ENCODE results near the gene CD37. TPM values are rescaled to one million over a fixed set of nuclear protein-coding genes. Genes with fewer than 3 reads are reported as not detected.

The CD37 gene
- total RNA-seq, 1 experiment from 2014 or later = 0.76 TPM

- intact Hi-C loops (cut with micrococcal nuclease) = no loop called here
- Histone ChIP-seq H2AFZ (ENCODE audit: low read depth, low read length, poor library complexity, severe bottlenecking) (no peak overlapping the region), H3K4me3 (replicated peaks in 1 of 2; ENCODE audit: low read depth in 1 of 2, low read length in 2 of 2) (no peak overlapping the region), H3K79me2 (ENCODE audit: insufficient read depth, low read length) (no peaks in the 10 kb centered on the region), H3K36me3 (ENCODE audit: control insufficient read depth in 1 of 2, insufficient read depth in 2 of 2, low read length in 2 of 2) (no peaks in the 10 kb centered on the region), H3K27me3 (ENCODE audit: insufficient read depth, low read length) (no peaks in the 10 kb centered on the region), H3K4me2 (ENCODE audit: low read length) (no peak overlapping the region), H3K9me3 (ENCODE audit: control insufficient read depth in 1 of 2, insufficient read depth in 1 of 2, low read depth in 1 of 2, low read length in 2 of 2) (no peaks in the 10 kb centered on the region), H4K20me1 (ENCODE audit: insufficient read depth) (no peaks in the 10 kb centered on the region), H3K27ac (ENCODE audit: low read depth, low read length) (no peak overlapping the region), H3K9me2 (ENCODE audit: insufficient read depth) (no peaks in the 10 kb centered on the region), H3K4me1 (ENCODE audit: control insufficient read depth in 1 of 2, insufficient read depth in 2 of 2, low read length in 2 of 2) (peaks cover 3 to 10% of the 10 kb centered on the region in 2 experiments; a peak in 3 of 4 replicates), H3K9ac (ENCODE audit: low read length) (no peak overlapping the region)
- TF ChIP-seq JUND (IDR thresholded peaks at IDR 0.05) (no peak), CEBPB (IDR thresholded peaks at IDR 0.05; ENCODE audit: low read depth) (no peak), POLR2A (IDR thresholded peaks at IDR 0.05; ENCODE audit: borderline replicate concordance, extremely low read depth, insufficient read depth, insufficient read length) (no peak), YY1 (IDR thresholded peaks at IDR 0.05; ENCODE audit: extremely low read depth, insufficient replicate concordance, low read depth, low read length) (no peak)
- TF ChIP-seq, protein P1, sequence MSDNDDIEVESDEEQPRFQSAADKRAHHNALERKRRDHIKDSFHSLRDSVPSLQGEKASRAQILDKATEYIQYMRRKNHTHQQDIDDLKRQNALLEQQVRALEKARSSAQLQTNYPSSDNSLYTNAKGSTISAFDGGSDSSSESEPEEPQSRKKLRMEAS (IDR thresholded peaks at IDR 0.05) = no peak
- BruUV-seq (replicated peaks) = no TSS peak
- no peak for ATAC-seq
- ChIA-PET CTCF (no interaction called here), RAD21 (ENCODE audit: low non-redundant PET in 1 of 2, low total read pairs in 2 of 2, uncharacterized antibody in 2 of 2, unreplicated experiment in 2 of 2) (no interaction called here), POLR2A (no interaction called here)
- DNase-seq (ENCODE audit: low read depth, low spot score) = no peak
Observed at GRCh38 chr19:49389406-49389805, 54.2 kb downstream of the CD37 start.

Small RNAs within 50 kb of the gene (microRNA-seq; reads per million reads assigned to microRNA genes)
- not detected for gene MIR4324 (ENCODE audit: borderline number of aligned reads)

Other genes starting within 250 kb of the CD37 start
- gene SNRNP70, start 250.0 kb upstream of the CD37 start, total RNA-seq (2021; ENCODE audit: unreplicated experiment) = 236 TPM
- gene LIN7B, start 221.0 kb upstream of the CD37 start, total RNA-seq (2021; ENCODE audit: unreplicated experiment) = 7.2 TPM
- gene C19orf73, start 216.3 kb upstream of the CD37 start, total RNA-seq (2021; ENCODE audit: unreplicated experiment) = 2.2 TPM
- 28.1 TPM for gene PPFIA3, start 215.9 kb upstream of the CD37 start, total RNA-seq (2021; ENCODE audit: unreplicated experiment)
- not detected for gene HRC, start 180.0 kb upstream of the CD37 start, total RNA-seq (2021; ENCODE audit: unreplicated experiment)
- 44.2 TPM for gene TRPM4, start 177.6 kb upstream of the CD37 start, total RNA-seq (2021; ENCODE audit: unreplicated experiment)
- 5.0 TPM for gene SLC6A16, start 10.2 kb upstream of the CD37 start, total RNA-seq (2021; ENCODE audit: unreplicated experiment)
- 31.9 TPM for gene TEAD2, start 27.0 kb downstream of the CD37 start, total RNA-seq (2021; ENCODE audit: unreplicated experiment)
- gene DKKL1, start 28.5 kb downstream of the CD37 start, total RNA-seq (2021; ENCODE audit: unreplicated experiment) = 1.0 TPM
- gene KASH5, start 52.8 kb downstream of the CD37 start, total RNA-seq (2021; ENCODE audit: unreplicated experiment) = not detected
- 9.5 TPM for gene PTH2, start 88.0 kb downstream of the CD37 start, total RNA-seq (2021; ENCODE audit: unreplicated experiment)
- gene GFY, start 90.0 kb downstream of the CD37 start, total RNA-seq (2021; ENCODE audit: unreplicated experiment) = 2.6 TPM
- gene SLC17A7, start 106.1 kb downstream of the CD37 start, total RNA-seq (2021; ENCODE audit: unreplicated experiment) = 1.8 TPM
- gene PIH1D1, start 116.4 kb downstream of the CD37 start, total RNA-seq (2021; ENCODE audit: unreplicated experiment) = 152 TPM
- gene ALDH16A1, start 117.8 kb downstream of the CD37 start, total RNA-seq (2021; ENCODE audit: unreplicated experiment) = 22.8 TPM
- 3.8 TPM for gene FLT3LG, start 138.8 kb downstream of the CD37 start, total RNA-seq (2021; ENCODE audit: unreplicated experiment)
- gene RPL13A, start 152.2 kb downstream of the CD37 start, total RNA-seq (2021; ENCODE audit: unreplicated experiment) = 3,719 TPM
- 2,353 TPM for gene RPS11, start 161.0 kb downstream of the CD37 start, total RNA-seq (2021; ENCODE audit: unreplicated experiment)
- 1.8 TPM for gene FCGRT, start 177.3 kb downstream of the CD37 start, total RNA-seq (2021; ENCODE audit: unreplicated experiment)
- gene RCN3, start 192.6 kb downstream of the CD37 start, total RNA-seq (2021; ENCODE audit: unreplicated experiment) = 0.39 TPM
- 133 TPM for gene NOSIP, start 245.2 kb downstream of the CD37 start, total RNA-seq (2021; ENCODE audit: unreplicated experiment)
- 6.2 TPM for gene PRRG2, start 245.9 kb downstream of the CD37 start, total RNA-seq (2021; ENCODE audit: unreplicated experiment)